SU-DHL-6 (cell line): ENCODE data around the gene OR2AT4.

Experiments used
- EZH2phosphoT487 ChIP-seq: fragments of 200-600 bp; sonication (generic), shearing (Covaris generic); conservative IDR thresholded peaks from 2 replicates; pipeline ENCODE4 v1.6.1; 2018; ENCODE audit warnings: mild to moderate bottlenecking, antibody characterized with exemption, low read length, moderate library complexity, mixed read lengths
- TF ChIP-seq, protein P1 (sequence below): fragments of 200-600 bp; sonication (generic); IDR thresholded peaks from one replicate; pipeline ENCODE4 v1.5.1; 2017; ENCODE audit warnings: antibody characterized with exemption, mild to moderate bottlenecking, low read length, moderate library complexity; ENCODE audit not compliant: insufficient read depth, poor library complexity, severe bottlenecking

GRCh38 chr11:75072582-75072981 is 24.1 kb downstream of the OR2AT4 start:
- TF ChIP-seq, protein P1, sequence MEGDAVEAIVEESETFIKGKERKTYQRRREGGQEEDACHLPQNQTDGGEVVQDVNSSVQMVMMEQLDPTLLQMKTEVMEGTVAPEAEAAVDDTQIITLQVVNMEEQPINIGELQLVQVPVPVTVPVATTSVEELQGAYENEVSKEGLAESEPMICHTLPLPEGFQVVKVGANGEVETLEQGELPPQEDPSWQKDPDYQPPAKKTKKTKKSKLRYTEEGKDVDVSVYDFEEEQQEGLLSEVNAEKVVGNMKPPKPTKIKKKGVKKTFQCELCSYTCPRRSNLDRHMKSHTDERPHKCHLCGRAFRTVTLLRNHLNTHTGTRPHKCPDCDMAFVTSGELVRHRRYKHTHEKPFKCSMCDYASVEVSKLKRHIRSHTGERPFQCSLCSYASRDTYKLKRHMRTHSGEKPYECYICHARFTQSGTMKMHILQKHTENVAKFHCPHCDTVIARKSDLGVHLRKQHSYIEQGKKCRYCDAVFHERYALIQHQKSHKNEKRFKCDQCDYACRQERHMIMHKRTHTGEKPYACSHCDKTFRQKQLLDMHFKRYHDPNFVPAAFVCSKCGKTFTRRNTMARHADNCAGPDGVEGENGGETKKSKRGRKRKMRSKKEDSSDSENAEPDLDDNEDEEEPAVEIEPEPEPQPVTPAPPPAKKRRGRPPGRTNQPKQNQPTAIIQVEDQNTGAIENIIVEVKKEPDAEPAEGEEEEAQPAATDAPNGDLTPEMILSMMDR = no peak
- no peak for TF ChIP-seq EZH2phosphoT487
